Neural cell (in vitro differentiated cells): ENCODE results near the gene CCR5. TPM values are rescaled to one million over a fixed set of nuclear protein-coding genes. Genes with fewer than 3 reads are reported as not detected.

Experiments used
- H2AFZ ChIP-seq: fragments of 200-600, 300-800 bp; sonication (generic), shearing (Covaris generic); 2 replicates; pipeline ENCODE4 v1.6.0; 2014; ENCODE audit warnings: low read depth, mild to moderate bottlenecking, antibody characterized with exemption, low read length, moderate library complexity
- H3F3A ChIP-seq: fragments of 200-600 bp; shearing (Covaris generic); 2 replicates; pipeline ENCODE4 v1.6.1; 2016; ENCODE audit warnings: mild to moderate bottlenecking, moderate library complexity, mixed read lengths, antibody characterized with exemption, low read length; ENCODE audit not compliant: insufficient read depth, poor library complexity, severe bottlenecking
- H3K27ac ChIP-seq: fragments of 200-600, 300-800 bp; sonication (generic), shearing (Covaris generic); 2 replicates; pipeline ENCODE4 v1.5.1; 2014; ENCODE audit warnings: mild to moderate bottlenecking, low read length, moderate library complexity
- H3K27me3 ChIP-seq: fragments of 300-800, 200-600 bp; sonication (generic), shearing (Covaris generic); 2 replicates; pipeline ENCODE4 v1.6.0; 2014; ENCODE audit warnings: mild to moderate bottlenecking, low read depth, low read length, moderate library complexity; ENCODE audit not compliant: insufficient read depth
- H3K36me3 ChIP-seq: fragments of 300-800, 200-600 bp; sonication (generic), shearing (Covaris generic); 2 replicates; pipeline ENCODE4 v1.5.1; 2014; ENCODE audit warnings: mild to moderate bottlenecking, antibody characterized with exemption, low read length, moderate library complexity; ENCODE audit not compliant: insufficient read depth
- H3K4me2 ChIP-seq: fragments of 300-800, 200-600 bp; sonication (generic), shearing (Covaris generic); 2 replicates; pipeline ENCODE4 v1.6.0; 2014; ENCODE audit warnings: mild to moderate bottlenecking, low read length
- H3K4me3 ChIP-seq: fragments of 300-800, 200-600 bp; sonication (generic), shearing (Covaris generic); 2 replicates; pipeline ENCODE4 v1.5.1; 2014; ENCODE audit warnings: mild to moderate bottlenecking, low read length, moderate library complexity
- H3K79me2 ChIP-seq: fragments of 200-600 bp; shearing (Covaris generic); replicated peaks from 2 replicates; pipeline ENCODE4 v1.6.0; 2014; ENCODE audit warnings: mild to moderate bottlenecking, low read length, moderate library complexity; ENCODE audit not compliant: insufficient read depth
- H3K9ac ChIP-seq: fragments of 300-800, 200-600 bp; sonication (generic), shearing (Covaris generic); 2 replicates; pipeline ENCODE4 v1.6.1; 2016; ENCODE audit warnings: mild to moderate bottlenecking, low read length, mixed read lengths
- H3K9me2 ChIP-seq: fragments of 200-600 bp; shearing (Covaris generic); 2 replicates; pipeline ENCODE4 v1.6.1; 2016; ENCODE audit warnings: mild to moderate bottlenecking, low read length, mixed read lengths; ENCODE audit not compliant: insufficient read depth
- H3K9me3 ChIP-seq: fragments of 200-600, 300-800 bp; sonication (generic), shearing (Covaris generic); 2 replicates; pipeline ENCODE4 v1.6.1; 2016; ENCODE audit warnings: mild to moderate bottlenecking, mixed run types, low read length, moderate library complexity, mixed read lengths
- H4K20me1 ChIP-seq: fragments of 200-600 bp; shearing (Covaris generic); 2 replicates; pipeline ENCODE4 v1.6.1; 2016; ENCODE audit warnings: mild to moderate bottlenecking, mixed run types; ENCODE audit not compliant: insufficient read depth
- CTCF ChIP-seq: fragments of 450-650 bp; IDR thresholded peaks from 2 replicates; pipeline ENCODE4 v1.5.1; 2014; ENCODE audit warnings: antibody characterized with exemption, mild to moderate bottlenecking, moderate library complexity; ENCODE audit not compliant: poor library complexity, severe bottlenecking
- EP300 ChIP-seq: fragments of 450-650 bp; conservative IDR thresholded peaks from 2 replicates; pipeline ENCODE4 v1.6.1; 2014; ENCODE audit warnings: antibody characterized with exemption, mild to moderate bottlenecking, moderate library complexity; ENCODE audit not compliant: poor library complexity, severe bottlenecking
- EZH2 ChIP-seq: fragments of 200-600, 300-800 bp; shearing (Covaris generic), sonication (generic); IDR thresholded peaks from 2 replicates; pipeline ENCODE4 v1.6.1; 2014; ENCODE audit warnings: antibody characterized with exemption, low read length, borderline replicate concordance, mild to moderate bottlenecking; ENCODE audit not compliant: insufficient read depth, poor library complexity, severe bottlenecking
- MXI1 ChIP-seq: fragments of 450-650 bp; conservative IDR thresholded peaks from 2 replicates; pipeline ENCODE4 v1.6.1; 2014; ENCODE audit warnings: antibody characterized with exemption, mild to moderate bottlenecking; ENCODE audit not compliant: poor library complexity, severe bottlenecking
- POLR2AphosphoS5 ChIP-seq: IDR thresholded peaks from 2 replicates; pipeline ENCODE4 v1.6.1; 2012
- RAD21 ChIP-seq: fragments of 450-650 bp; conservative IDR thresholded peaks from 2 replicates; pipeline ENCODE4 v1.6.1; 2014; ENCODE audit warnings: antibody characterized with exemption, mild to moderate bottlenecking, moderate library complexity
- SMC3 ChIP-seq: fragments of 450-650 bp; conservative IDR thresholded peaks from 2 replicates; pipeline ENCODE4 v1.6.1; 2014; ENCODE audit warnings: antibody characterized with exemption, mild to moderate bottlenecking, moderate library complexity; ENCODE audit not compliant: poor library complexity
- TAF1 ChIP-seq: IDR thresholded peaks from 2 replicates; pipeline ENCODE4 v1.6.1; 2012; ENCODE audit warnings: low read depth
- polyA plus RNA-seq: library from polyadenylated mRNA; depleted of rRNA; stranded (reverse); fragments of >200 nt; gene quantifications from 2 replicates; pipeline ENCODE4 v1.2.3, GENCODE V29; 2014
- TF ChIP-seq, protein P1 (sequence below): IDR thresholded peaks from 2 replicates; pipeline ENCODE4 v1.6.1; 2012; ENCODE audit warnings: borderline replicate concordance

The CCR5 gene
- polyA plus RNA-seq, 1 donor from 2014 or later, result not detected

- H4K20me1 ChIP-seq, result no peaks in the 10 kb centered on the region
- H3K36me3 ChIP-seq, result no peaks in the 10 kb centered on the region
- H3K27ac ChIP-seq, result no peak overlapping the region
- H3F3A ChIP-seq, result no peaks in the 10 kb centered on the region
- no peak overlapping the region for H3K4me3 ChIP-seq
- H3K79me2 ChIP-seq, result no peaks in the 10 kb centered on the region
- no peak overlapping the region for H2AFZ ChIP-seq
- H3K9me3 ChIP-seq, result no peaks in the 10 kb centered on the region
- TF ChIP-seq, protein P1, sequence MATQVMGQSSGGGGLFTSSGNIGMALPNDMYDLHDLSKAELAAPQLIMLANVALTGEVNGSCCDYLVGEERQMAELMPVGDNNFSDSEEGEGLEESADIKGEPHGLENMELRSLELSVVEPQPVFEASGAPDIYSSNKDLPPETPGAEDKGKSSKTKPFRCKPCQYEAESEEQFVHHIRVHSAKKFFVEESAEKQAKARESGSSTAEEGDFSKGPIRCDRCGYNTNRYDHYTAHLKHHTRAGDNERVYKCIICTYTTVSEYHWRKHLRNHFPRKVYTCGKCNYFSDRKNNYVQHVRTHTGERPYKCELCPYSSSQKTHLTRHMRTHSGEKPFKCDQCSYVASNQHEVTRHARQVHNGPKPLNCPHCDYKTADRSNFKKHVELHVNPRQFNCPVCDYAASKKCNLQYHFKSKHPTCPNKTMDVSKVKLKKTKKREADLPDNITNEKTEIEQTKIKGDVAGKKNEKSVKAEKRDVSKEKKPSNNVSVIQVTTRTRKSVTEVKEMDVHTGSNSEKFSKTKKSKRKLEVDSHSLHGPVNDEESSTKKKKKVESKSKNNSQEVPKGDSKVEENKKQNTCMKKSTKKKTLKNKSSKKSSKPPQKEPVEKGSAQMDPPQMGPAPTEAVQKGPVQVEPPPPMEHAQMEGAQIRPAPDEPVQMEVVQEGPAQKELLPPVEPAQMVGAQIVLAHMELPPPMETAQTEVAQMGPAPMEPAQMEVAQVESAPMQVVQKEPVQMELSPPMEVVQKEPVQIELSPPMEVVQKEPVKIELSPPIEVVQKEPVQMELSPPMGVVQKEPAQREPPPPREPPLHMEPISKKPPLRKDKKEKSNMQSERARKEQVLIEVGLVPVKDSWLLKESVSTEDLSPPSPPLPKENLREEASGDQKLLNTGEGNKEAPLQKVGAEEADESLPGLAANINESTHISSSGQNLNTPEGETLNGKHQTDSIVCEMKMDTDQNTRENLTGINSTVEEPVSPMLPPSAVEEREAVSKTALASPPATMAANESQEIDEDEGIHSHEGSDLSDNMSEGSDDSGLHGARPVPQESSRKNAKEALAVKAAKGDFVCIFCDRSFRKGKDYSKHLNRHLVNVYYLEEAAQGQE, result no peak
- TF ChIP-seq CTCF, result no peak
- no peak for TF ChIP-seq EZH2
- TF ChIP-seq SMC3, result no peak
- TF ChIP-seq EP300, result no peak
- H3K4me2 ChIP-seq, result no peak overlapping the region
- no peaks in the 10 kb centered on the region for H3K27me3 ChIP-seq
- H3K9me2 ChIP-seq, result no peaks in the 10 kb centered on the region
- H3K9ac ChIP-seq, result no peak overlapping the region
These were observed 29.4 kb downstream of the CCR5 start for GRCh38 chr3:46400000-46400734.

DNA sequence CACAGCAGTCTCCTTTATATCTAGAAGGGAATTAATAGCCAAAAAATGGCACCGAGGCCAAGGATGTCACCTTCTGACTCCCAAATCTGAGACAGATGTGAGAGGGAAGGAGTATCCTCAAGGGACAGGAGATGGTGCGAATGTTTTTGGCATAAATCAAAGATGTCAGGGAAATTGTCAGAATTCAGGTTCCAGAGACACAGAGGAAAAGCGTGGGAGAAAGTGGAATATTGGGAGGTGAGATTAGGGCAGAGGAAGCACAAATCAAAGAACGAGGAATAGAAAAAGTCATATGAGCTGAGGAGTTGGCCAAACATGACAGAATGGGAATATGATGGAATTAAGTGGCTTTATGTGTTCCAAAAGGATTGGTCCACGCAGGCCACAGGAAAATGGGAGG, 30.1 kb downstream of the CCR5 start:
- no peaks in the 10 kb centered on the region for H3F3A ChIP-seq
- H4K20me1 ChIP-seq, result no peaks in the 10 kb centered on the region
- H3K9ac ChIP-seq, result no peak overlapping the region
- H3K27me3 ChIP-seq, result no peaks in the 10 kb centered on the region
- no peaks in the 10 kb centered on the region for H3K36me3 ChIP-seq
- no peak for TF ChIP-seq POLR2AphosphoS5
- no peak for TF ChIP-seq EZH2
- TF ChIP-seq MXI1, result no peak
- TF ChIP-seq SMC3, result no peak
- no peak for TF ChIP-seq CTCF
- TF ChIP-seq TAF1, result no peak
- no peak for TF ChIP-seq RAD21
- TF ChIP-seq, protein P1, result no peak
- TF ChIP-seq EP300, result no peak
- H3K9me2 ChIP-seq, result no peaks in the 10 kb centered on the region
- no peak overlapping the region for H2AFZ ChIP-seq
- H3K27ac ChIP-seq, result no peak overlapping the region
- H3K4me3 ChIP-seq, result no peak overlapping the region
- H3K9me3 ChIP-seq, result no peaks in the 10 kb centered on the region
- no peaks in the 10 kb centered on the region for H3K79me2 ChIP-seq
- H3K4me2 ChIP-seq, result no peak overlapping the region
